ENCODE measurements around the gene MCCD1.

Gene MCCD1

DNA sequence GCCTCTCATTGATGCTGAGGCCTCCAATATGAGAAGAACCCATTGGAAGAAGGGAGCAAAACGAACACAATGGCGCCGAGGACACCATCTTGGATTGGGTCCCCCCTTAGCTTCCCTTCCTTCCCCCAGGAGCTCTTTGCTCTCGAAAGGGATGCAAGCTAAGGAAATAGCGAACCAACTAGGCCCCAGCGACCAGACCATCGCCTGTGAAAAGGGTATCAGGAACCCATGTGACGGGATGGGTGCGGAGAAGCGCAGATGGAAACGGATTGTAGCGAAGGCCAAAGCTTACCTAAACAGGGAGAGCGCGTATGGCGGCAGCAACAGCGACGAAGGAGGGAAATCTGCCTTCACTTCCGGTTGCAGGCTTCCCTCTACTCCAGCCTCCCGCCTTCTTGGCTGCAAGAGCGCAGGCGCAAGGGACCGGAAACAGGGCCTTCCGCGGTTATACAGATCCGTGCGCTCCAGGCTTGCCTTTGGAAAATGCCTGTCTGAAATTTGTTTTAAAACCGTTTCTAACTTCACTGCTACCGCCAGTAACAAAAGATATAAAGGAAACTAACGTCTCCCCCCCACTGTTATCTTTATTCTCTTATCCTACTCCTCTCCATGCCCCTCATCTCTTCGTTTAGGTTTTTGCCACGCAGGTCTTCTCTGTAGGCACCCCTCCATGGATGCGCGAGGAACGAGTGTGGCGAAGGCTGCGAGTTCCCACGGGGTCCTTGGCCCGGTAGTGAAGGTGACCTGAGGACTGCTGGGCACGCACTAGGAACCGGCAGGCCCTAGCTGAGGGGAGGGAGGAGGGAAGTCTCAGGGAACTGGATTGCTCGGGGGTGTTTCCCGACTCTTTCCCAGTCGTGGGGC lies 13.1 kb downstream of the MCCD1 start, which contains the start of gene DDX39B:
Gene DDX39B, minus strand, starts transcription at position 346 of the 864 bp plus-strand sequence. CDS start 1,471 bp downstream, outside the sequence.
- DNase-seq, result peak in 50 of 51 donors; percentile 72 to 98 (median 92)

DNA sequence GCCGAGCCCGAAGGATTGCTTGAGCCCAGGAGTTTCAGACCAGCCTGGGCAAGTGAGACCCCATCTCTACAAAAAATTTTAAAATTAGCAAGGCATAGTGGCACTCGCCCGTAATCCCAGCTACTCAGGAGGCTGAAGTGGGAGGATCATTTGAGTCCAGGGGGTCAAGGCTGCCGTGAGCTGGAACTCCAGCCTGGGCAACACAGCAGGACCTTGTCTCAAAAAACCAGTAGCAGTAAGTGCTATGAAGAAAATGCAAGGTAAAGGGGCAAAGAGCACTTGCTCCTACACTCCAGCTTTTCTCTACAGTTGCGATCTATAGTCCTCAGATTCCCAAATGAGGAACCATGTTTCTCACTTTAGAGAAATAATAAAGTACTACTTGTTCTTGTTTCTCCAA lies 14.9 kb downstream of the MCCD1 start:
- no peak for DNase-seq

DNA sequence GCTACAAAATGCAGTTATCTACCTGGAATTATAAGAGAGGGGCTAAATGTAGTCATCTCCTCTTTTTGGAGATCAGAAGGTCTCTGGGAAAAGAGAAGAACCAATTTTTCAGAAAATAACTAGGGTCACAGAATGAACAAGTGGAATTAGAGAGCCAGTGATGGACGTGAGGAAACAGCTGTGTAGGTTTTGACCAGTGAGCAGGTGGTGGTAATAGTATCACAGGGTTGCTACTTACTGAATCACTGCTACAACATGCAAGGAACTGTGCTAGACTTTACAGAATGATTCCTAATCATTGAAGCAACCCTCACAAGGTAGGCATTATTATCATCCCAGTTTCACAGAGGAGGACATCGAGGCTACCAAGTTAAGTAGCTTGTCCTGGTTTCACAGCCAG lies 15.9 kb downstream of the MCCD1 start:
- DNase-seq, result no peak

DNA sequence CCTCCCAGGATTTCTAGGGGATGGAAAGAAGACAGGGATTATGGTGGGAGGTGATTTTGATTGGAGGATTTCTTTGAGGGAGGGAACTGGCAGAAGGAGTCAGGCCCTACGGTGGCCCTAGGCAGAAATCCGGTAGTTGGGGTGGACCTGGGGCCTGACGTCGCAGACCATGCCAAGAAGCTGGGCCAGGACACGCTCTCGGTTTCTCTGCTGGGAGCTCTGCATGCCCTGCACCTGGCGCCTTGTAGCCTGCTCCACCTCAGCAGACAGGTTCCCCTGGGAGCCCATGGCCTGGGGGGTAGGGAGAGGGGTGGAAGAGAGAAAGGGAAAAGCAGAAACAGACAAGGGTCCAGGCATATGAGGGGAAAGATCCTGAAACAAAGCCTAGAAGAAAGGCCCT lies 16.5 kb downstream of the MCCD1 start:
- no peak for DNase-seq

DNA sequence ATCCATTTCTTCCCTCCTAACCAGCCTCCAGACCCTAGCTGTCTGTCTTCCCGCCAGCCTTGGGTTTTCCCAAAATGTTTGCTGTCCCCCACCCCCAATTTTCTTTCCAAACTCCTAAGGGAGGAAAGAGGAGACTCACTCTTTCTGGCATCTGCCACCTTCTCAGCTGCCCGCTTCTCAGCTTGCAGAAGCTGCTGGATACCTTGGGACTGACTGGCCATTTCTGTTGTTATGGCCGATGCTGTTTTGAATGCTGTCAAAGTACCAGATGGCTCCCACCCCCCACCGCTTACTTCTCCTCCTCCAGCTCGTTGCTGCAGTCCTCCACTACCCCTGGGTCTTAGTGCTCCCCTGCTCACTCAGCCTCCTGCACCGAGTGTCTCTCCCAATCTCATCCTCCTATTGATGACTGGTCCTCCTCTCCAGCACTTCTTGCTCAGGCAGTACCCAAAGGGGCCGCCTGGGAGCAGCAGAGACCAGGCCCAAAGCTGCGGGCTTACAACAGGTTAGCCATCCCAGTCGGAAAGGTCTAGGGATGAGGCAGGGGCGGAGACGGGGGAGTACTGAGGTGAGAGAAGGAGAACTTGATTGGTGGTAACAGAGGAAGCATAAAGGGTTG lies 17.7 kb downstream of the MCCD1 start, which contains the start of gene ATP6V1G2:
Gene ATP6V1G2, minus strand, starts transcription at position 270 of the 619 bp plus-strand sequence. Its CDS starts 49 bp downstream, at position 221.
- DNase-seq, result peak in 50 of 51 donors; percentile 22 to 94 (median 84)

DNA sequence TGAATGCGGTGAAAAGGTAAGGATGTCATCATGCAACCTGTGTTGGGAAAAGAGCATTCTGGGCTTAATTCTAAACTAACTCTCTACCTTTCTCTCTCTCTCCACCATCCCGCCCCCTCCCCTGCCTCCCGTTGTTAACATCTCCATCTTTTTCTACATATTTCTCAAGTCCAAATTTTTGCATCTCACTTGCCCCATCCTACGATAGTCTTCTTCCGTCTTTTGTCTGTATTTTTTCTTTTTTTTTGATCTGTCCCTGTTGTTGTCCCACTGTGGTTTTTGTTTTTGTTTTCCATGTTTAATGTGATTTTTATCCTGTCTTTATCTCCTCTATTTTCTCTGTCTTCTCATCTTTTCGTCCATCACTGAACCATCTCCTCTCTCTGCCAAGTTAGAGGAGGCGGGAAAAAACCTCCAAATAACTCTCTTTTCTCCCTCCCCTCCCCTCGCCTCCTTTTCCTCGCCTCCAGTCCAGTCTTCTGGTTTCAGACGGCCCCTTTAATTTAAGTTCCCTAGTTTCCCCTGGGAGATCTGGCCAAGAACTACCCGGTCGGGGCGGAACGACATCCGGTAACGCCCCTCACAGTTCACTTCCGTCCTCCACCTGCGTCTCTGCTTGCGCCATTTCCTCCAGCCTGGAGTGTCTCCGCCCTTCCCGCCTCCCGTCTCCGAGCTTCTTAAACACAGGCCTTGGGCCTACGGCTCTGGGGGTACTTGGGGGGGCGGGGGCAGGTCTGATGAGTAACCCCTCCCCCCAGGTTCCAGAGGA lies 18.4 kb downstream of the MCCD1 start, which contains the start of gene NFKBIL1:
Gene NFKBIL1, plus strand, starts transcription at position 651 of the 769 bp plus-strand sequence. Its CDS starts 87 bp downstream, at position 738.
- DNase-seq, result peak in 50 of 51 donors; percentile 56 to 98 (median 92)

DNA sequence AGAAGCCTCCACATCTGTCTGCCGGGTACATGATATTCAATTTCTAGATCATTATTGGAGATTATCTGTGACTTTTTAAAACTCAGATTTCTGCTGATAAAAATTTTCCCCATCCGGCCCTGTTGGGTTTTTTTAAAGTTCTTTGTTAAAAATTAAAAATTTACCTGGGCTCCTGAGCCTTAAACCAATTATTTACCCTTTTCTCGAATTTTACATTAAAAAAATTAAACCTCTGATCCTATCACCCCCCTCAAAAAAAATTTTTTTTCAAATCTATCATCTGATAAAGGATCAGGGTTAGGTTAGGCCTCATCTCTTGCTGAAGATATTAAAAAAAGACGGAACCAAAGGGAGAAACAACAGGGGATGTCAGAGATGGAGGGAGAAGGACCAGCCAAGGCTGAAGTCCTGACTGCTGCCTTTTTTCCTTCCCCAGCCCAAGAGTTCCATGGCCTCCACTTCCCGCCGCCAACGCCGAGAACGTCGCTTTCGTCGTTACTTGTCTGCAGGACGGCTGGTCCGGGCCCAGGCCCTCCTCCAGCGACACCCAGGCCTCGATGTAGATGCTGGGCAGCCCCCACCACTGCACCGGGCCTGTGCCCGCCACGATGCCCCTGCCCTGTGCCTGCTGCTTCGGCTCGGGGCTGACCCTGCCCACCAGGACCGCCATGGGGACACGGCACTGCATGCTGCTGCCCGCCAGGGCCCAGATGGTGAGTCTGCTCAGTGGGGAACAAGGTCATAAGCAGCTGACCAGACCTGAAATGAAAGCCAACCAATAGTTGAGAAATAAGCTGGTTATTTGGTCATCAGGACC lies 19.2 kb downstream of the MCCD1 start:
- peak in 4 of 51 donors; percentile 1 to 10 (median 4) for DNase-seq

DNA sequence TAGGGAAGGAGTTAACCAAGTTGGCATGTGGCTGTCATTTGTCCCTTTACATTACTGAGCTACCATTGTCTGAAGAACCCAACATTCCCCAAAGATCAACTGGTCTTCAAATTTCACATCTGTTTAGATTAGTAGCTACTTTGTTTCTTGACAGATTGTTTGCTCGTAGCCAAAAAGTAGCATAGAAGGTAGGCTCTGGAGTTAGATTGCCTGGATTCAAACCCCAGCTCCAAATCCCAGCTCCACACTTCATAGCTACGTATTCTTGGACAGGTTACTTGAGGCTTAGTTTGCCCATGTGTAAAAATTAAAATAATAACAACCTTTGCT lies 19.7 kb downstream of the MCCD1 start:
- DNase-seq, result no peak

DNA sequence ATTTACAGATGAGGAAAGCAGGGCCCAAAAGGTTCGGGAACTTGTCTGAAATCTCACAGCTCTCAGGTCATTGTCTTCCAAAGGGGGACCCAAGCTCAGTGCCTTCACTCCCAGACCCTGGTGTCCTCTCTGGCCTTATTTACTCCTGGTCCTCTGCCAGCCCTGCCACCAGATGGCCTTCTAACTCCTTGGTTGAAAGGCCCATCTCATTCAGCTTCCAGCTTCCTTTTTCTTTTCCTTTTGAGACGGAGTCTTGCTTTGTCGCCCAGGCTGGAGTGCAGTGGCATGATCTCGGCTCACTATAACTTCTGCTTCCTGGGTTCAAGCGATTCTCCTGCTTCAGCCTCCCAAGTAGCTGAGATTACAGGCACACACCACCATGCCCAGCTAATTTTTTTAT lies 22.6 kb downstream of the MCCD1 start:
- DNase-seq, result peak in 16 of 51 donors; percentile 7 to 41 (median 16)

DNA sequence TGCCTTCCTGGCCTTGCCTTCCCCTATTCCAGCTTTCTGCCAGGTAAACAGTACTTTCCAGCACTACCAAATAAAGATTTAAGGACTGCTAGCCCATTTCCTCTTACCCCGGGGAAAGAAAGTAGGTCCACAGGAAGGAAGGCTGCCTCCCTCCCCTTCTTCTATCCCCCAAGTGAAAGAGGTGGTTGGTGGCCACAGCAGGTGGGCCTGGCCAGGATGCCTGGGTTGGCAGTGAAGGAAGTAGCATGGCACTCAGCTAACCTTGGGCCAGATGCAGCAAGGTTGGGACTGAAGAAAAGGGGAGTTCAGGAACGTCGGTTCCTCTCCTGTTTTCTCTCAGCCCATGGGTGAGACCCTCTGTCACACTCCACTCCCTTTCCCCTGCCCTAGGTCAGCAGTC lies 27.5 kb downstream of the MCCD1 start:
- no peak for DNase-seq

DNA sequence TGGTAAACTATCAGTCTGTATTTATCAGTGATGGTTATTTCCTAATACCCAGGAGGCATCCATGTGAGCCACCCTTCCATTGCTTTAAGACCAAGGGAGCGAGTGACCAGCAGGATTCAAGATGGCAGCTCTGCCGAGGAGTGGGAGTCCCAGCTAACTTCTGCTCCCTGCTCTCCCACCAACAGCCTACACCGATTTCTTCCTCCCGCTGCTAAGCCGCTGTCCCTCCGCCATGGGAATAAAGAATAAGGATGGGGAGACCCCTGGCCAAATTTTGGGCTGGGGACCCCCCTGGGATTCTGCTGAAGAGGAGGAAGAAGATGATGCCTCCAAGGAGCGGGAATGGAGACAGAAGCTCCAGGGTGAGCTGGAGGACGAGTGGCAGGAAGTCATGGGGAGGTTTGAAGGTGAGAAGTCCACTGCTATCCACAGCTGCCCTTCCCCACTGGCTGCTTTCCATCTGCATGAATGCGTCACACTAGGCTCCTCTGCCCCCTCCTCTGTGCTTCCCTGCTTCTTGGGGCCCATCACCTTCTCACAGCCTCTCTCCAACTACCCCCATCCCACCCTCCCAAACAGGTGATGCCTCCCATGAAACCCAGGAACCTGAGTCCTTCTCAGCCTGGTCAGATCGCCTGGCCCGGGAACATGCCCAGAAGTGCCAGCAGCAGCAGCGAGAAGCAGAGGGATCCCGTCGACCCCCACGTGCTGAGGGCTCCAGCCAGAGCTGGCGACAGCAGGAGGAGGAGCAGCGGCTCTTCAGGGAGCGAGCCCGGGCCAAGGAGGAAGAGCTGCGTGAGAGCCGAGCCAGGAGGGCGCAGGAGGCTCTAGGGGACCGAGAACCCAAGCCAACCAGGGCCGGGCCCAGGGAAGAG lies 28.9 kb downstream of the MCCD1 start:
- no peak for DNase-seq

DNA sequence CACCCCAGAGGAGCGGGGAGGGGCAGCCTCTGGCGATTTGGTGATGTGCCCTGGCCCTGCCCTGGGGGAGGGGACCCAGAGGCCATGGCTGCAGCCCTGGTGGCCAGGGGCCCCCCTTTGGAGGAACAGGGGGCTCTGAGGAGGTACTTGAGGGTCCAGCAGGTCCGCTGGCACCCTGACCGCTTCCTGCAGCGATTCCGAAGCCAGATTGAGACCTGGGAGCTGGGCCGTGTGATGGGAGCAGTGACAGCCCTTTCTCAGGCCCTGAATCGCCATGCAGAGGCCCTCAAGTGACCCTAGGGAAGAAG lies 29.5 kb downstream of the MCCD1 start:
- DNase-seq, result no peak

DNA sequence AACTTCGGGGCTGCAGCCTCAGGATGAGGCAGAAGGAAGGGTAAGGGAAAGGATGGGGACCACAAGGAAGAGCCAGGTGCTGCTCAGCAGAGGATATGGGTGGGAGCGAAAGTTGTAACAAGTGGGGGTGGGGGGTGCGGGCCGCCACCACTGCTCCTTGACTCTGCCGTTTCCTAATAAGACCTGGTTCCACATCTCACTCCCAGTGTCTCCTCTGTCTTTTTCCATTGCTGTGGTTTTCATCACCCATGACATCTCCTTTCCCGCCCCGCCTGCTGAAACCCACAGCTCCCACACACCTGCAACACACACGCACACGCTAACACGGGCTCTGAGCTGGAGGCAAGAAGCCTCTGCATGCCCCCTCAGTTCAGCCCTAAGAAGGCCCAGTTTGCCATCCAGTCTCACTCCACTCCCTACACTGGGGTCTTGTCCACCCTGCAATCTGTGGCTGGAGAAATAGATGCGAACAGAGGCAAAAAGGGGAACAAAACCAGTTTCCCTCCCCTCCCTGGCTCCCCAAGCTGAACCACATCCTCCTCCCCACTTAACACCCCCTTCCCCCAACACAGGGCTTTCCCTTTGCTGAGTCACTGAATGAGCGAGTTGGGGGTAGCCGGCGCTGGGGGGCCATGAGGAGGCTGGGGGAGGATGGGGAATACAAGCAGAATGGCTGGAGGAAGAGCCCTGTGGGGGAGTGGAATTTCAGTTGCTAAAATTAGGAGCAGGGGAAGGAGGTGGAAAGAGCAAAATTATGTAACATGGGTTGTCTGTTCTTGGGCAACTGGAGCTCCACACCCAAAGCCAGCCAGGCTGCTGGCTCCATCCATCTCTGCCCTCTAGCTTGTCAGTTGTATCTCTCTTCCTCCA lies 30.1 kb downstream of the MCCD1 start:
- DNase-seq, result peak in 14 of 51 donors; percentile 5 to 49 (median 20)

DNA sequence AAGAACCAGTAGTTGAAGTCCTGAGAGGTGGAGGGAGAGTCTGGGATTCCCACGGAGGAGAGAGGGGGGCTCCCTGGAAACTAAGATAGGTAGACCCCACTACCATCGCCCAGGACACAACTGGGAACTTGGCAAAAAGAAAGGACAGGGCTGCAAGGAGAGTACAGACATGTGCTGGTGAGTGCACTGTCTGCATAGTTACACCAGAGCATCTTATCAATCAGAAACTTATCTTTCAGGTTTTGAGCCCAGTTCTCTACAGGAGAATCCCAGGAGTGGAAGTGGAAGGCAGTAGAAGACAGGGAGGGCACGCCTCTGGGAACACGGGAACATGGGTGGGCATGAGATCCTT lies 30.8 kb downstream of the MCCD1 start:
- no peak for DNase-seq

DNA sequence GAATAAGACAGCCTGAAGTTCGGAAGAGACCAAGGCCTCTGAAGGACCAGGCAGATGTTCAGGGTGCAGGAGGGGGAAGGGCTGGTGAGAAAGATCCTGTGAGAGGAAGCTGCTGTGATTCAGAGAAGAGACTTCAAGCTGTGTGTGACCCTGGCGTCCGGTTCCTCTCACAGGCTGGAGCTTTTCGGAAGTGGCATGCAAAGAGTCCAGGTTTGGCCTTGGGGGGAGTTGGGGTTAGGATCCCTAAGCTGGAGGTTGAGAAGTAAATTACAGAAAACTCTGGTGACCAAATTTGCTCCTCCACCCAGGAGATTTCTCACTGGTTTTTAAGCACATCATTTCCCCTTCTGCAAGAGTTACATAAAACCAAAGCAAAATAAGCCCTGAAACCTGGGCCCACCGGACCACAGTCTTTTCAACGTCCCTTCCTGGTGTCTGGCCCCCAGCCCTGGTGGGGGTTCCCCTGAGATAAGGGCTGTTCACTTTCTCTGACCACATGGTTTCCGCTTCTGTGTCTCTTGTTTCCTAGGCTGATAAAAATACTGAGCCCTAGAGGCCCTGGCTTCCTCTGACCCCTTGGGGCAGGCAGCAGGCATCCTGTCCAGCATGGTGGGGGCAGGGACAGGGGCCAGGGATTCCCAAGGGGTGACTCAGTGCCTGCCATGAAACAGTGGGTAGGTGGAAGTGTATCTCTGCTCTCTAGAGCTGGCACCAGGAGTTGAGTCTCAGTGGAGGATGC lies 31.4 kb downstream of the MCCD1 start:
- peak in 14 of 51 donors; percentile 6 to 31 (median 18) for DNase-seq

DNA sequence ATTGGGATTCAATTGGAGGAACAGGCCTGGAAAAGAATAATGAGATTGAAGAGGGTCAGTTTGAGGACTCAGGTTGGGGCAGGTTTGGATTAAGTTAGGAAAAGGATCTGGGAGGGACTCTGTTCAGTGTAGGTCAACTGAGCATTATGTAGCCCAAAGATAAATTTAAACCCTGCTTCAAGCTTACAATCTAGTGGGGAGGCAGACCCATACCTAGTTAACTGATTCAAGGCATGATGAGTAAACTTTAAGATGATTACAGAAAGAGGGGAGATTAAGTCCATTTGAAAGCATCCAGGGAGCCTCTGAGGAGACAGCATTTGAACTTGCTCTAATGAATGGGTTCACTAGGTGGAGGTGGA lies 31.9 kb downstream of the MCCD1 start:
- DNase-seq, result no peak

DNA sequence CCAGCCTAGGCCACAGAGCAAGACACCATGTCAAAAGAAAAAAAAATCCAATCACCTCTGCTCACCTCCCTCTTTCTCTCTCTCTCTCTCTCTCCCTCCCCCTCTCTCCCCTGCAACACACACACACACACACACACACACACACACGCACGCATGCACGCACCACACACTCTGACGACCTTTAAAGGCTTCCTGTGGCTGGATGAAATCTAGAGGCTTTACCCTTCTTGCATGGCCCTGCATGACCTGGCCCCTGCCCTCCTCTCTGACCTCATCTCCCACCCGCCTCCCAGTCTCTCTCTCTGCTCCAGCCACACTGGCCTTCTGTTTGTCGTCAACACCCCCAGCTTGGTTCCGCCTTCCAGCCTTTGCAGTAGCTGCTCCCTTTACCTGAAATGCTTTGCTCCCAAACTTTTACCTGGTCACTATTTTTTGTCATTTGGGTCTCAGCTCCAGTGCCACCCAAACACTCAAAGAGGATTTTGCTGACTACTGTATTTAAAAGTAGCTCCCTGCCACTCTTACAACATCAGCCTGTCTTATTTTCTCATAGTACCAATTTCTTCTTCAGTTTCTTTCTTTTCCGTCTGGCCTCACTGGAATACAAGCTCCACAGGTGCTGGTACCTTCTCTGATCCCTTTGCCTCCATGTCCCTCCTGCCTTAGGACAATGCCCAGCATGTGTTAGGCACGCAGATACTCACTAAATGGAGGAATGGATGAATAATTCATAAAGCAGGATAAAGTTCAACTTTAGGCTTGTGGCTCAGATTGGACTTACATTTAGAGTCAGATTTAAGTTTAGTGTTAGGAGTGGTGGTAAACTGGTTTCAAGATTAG lies 39.0 kb downstream of the MCCD1 start:
- DNase-seq, result no peak
